Measurements from ENCODE around the gene LBX2. TPM values are rescaled to one million over a fixed set of nuclear protein-coding genes. Genes with fewer than 3 reads are reported as not detected.

Gene LBX2
- total RNA-seq, 1 donor from 2014 or later: 1.5 TPM

DNA sequence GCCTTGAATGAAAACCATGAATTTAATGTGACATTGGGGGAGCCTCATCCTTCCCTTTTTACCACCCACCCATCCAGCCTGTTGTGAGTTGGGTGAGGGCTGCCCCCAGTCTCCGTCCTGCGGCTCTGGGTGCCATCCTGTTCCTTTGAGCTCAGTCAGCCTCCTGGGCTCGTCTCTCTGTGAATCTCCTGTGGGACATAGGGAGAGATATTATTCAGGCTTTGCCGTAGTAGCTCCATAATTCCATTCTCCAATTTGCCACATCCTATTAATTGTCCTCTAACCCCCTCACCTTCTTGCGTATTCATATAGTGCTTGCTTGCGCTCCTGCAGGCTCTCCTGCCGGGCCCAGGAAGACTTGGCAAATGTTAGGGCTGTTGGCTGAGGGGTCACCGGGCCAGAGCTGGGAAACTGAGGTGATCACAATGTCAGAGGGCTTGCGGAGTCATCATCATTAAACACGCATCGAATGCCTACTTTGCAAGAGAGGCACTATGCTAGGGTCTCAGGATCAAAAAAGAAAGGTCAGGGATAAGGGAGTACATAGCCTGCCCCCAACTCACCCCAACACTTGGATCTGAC is 27.3 kb upstream of the LBX2 start:
- no peak for DNase-seq (ENCODE audit: low read depth)

DNA sequence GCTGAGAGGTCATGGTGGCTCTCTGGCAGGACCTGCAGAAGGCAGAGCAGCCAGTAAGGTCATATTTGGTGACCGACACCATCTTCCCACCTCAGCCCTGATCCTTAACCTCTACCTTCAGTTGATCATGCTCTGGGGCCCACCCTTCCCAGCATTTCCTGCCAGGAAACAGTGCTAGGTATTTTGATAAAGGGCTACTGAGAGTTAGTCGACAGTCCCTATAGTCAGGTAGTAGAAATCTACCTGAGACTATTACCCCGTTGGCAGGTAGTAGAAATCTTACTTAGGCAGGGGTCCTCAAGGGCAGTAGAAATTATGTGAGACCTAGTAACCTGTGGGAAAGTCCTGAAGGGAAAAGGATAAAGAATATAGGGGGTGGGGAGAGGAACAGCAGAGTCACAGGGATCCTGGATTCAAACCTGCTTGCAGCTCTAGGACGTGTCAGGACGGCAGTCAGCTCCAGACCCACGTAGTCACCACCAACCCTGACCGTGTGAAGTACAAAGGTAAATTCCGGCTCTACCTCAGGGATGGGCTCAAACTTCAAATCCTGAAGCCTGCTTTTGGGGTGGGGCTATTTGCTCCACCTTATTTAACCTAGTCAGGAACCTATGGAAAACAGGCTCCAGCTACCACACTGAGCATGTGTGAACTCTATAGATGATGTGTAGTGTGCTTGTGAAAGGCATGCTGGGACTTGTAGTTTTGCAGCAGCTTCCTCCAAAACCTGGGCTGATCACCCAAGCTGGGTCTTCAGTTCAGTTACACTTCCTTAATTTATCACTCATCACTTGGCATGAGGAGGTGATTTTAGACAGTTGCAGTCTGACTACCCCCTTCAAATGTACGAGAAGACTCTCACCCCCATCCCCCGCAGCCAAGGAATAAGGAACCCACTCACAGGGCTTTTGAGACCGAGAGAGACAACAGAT is 26.6 kb upstream of the LBX2 start, which contains the start of gene DQX1:
Gene DQX1 (minus strand): TSS at position 515 of the 932 bp plus-strand sequence. CDS start 502 bp downstream, at position 13.
- DNase-seq (ENCODE audit: low read depth): no peak

- DNase-seq (ENCODE audit: low read depth): no peak
Observed at GRCh38 chr2:74524955-74525716, 25.7 kb upstream of the LBX2 start.

- no peak for DNase-seq (ENCODE audit: low read depth)
Observed at GRCh38 chr2:74524005-74524404, 24.6 kb upstream of the LBX2 start.

DNA sequence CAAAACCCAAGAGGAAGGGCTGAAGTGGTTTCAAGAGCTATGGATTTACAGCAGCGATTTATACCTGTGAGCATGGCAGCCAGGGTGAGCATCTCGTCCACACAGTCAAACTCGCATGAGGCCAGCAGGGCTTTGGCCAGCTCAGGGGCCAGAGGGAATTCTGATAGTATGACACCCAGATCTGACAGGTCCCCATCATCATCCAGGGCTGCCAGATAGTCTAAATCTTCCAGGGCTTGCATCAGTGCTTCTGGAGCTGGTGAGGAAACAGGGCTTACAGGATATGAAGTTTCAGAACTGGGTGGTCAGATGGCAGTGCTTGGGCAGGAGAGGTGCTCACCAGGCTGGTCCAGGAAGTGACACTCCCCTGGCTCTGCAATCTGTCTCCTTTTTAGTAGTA is 23.1 kb upstream of the LBX2 start:
- no peak for DNase-seq (ENCODE audit: low read depth)

DNA sequence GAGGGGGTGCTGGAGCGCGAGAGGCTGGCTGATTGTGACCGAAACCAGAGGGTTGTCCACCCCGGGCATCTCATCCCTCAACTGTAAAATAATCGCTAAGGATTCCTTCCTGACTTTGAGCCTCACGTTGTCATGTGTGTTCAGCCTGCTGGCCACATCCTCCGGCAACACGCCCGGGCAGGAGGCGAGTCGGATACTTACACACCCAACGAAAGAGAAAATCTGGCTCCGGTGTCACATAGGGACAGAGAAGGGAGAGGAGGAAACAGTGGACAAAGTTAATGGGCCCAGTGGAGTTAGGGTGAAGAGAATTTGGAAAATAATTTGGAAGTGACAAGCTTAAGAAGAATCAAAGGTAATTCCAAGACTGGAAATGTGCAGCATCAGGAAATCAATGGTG is 17.2 kb upstream of the LBX2 start:
- DNase-seq (ENCODE audit: low read depth): no peak

- no peak for DNase-seq (ENCODE audit: low read depth)
Observed at GRCh38 chr2:74515981-74516633, 16.7 kb upstream of the LBX2 start.

GRCh38 chr2:74515271-74515980 is 16.0 kb upstream of the LBX2 start:
- no peak for DNase-seq (ENCODE audit: low read depth)

- no peak for DNase-seq (ENCODE audit: low read depth)
Observed at GRCh38 chr2:74514368-74515270, 15.2 kb upstream of the LBX2 start, which contains the start of gene TLX2. Gene TLX2, plus strand, starts transcription at chr2:74514450. Its CDS starts 357 bp downstream, at chr2:74514807.

GRCh38 chr2:74513605-74514367 is 14.4 kb upstream of the LBX2 start:
- no peak for DNase-seq (ENCODE audit: low read depth)

GRCh38 chr2:74512744-74513604 is 13.6 kb upstream of the LBX2 start:
- no peak for DNase-seq (ENCODE audit: low read depth)

DNA sequence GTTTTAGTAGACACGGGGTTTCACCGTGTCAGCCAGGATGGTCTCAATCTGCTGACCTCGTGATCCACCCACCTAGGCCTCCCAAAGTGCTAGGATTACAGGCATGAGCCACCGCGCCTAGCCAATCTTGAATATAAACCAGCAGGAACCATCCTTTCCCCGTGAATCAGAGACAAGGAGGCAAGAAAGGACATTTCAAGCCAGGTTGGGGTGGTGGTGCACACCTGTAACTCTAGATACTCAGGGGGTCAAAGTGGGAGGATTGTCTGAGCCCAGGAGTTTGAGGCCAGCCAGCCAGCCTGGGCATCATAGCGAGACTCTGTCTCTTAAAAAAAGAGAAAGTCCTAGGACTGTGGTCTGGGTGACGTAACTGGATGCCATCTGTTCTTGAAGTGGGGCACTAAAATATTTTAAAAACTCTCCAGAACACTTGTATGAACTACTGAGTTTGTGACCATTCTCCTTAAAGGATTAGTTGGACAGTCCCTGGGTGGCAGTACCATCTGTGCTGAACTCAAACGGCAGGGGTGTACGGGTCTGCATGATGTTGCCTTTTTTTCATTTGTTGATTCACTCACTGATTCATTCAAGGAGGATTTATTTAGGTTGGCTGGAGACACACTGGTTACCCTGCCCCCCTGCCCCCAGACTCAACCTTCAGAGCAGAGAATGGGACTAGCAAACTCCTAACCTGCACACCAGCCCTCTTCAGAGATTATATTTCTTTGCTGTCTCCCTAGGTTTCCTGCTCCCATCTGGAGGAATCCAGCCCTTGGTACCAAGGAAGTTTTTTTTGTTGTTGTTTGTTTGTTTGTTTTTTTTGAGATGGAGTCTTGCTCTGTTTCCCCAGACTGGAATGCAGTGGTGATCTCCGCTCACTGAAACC is 11.9 kb upstream of the LBX2 start:
- DNase-seq (ENCODE audit: low read depth): peak; percentile 43

GRCh38 chr2:74510272-74510671 is 10.9 kb upstream of the LBX2 start:
- no peak for DNase-seq (ENCODE audit: low read depth)

DNA sequence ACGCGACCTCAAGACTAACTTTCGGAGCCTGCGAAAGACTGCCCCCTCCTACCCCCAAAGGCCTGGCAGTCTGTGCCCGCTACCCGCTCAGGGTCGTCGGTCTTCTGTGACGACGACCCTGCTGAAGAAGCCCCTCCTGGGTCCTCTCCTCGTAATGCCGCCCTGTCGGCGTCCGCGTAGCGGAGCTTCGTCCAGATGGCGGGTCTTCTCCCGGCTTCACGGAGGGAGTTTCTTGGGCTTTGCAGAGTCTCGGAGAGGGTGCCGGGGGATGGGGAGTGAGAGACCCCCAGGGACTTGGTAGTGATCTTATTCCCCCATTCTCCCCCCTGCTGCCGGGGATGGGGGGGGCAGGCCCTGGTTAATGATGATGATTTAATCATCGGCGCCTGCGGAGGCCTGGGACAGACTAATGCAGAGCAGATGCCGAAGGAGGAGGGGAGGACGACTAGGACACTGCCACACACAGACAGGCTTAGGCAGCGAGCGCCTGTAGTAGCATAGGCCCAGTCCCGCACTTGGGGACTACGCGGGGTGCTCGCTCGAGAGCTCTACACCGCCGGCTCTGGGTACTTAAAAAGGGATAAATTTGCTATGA is 8.6 kb upstream of the LBX2 start:
- DNase-seq (ENCODE audit: low read depth): no peak

GRCh38 chr2:74507145-74507925 is 7.9 kb upstream of the LBX2 start, which contains the start of gene PCGF1:
Gene PCGF1, minus strand, starts transcription at chr2:74507695. Its CDS starts 27 bp downstream, at chr2:74507668.
- DNase-seq (ENCODE audit: low read depth): peak; percentile 99

All from myocyte (in vitro differentiated cells).